Renal cortex interstitium (tissue), 11 donors: Measurements from ENCODE around the gene FAM83D. TPM values are rescaled to one million over a fixed set of nuclear protein-coding genes. Genes with fewer than 3 reads are reported as not detected.

ENCODE experiments used
- DNase-seq, 11 donors: peaks; one replicate each; pipeline ENCODE4 v3.0.0-alpha.2; 2013; ENCODE audit warnings: low read depth in 9 of 11, low spot score in 4 of 11; ENCODE audit errors: extremely low read depth in 1 of 11
- polyA plus RNA-seq, 3 donors: library from polyadenylated mRNA; unstranded; fragments of 120-200 nt; gene quantifications; one replicate each; pipeline ENCODE4 v1.2.1, GENCODE V29; 2013; ENCODE audit not compliant: insufficient read length in 3 of 3

The FAM83D gene
- polyA plus RNA-seq, 3 donors: 12.0 to 17.9 (median 17.5) TPM

DNA sequence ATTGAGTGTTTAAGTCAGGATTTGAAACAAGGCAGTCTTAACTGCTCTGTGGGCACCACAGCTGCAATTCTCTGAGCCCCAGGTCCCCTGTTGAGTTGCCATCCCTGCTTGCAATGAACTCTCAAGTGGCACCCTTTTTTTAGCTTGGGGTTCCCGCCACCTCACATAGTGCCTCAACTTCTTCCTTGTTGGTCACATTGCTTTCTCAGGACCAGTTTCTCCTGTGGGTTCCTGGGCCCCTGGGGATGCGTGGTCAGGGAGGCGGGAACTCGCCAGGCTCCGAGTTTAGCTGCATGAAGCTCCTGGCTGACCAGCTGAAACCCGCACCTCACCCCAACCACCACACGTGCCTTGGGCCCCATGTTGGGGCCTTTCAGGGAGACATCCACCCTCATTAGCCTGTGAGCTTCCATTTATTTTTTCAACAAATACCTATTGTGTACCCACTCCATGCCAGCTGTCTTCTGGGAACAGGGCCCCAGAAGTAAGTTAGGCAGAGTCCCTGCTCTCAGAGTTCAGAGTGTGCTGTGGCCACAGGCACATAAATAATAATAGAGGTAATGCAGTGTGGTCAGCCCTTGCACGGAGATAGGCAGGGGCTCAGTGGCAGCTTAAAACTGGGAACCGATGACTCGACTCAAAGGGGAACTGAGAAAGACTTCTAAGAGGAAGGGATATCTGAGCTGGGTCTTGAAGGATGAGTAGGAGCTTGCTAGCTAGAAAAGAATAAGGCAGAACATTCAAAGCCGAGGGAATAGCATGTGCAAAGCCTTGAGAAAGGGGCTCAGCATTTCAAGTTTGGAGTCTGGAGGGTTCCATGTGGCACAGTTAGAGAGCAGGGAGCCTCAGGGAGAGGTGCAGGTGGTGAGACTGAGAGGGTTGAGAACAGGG lies 33.9 kb upstream of the FAM83D start:
- no peak for DNase-seq

DNA sequence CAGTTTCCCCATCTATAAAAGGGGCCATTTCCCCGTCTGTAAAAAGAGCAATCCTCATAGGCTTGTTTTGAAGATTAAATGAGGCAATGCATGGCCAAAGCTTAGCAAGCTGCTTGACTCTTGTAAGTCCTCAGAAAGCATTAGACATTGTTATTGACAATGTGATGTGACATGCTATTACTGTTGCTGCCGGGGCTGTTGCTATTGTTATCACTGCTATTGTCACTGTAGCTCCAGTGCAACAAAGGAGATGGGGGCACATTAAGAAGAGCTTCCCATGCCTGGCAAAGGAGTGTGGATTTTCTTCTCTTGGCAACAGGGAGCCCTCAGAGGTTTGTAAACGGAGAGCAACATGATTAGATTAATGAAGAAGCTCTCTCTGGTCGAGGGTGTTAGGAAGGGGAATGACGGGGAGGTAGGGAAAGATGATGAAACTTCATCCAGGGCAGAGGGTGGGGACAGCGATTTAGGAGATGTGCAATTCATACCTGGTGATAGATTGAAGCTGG lies 33.1 kb upstream of the FAM83D start:
- DNase-seq: no peak

DNA sequence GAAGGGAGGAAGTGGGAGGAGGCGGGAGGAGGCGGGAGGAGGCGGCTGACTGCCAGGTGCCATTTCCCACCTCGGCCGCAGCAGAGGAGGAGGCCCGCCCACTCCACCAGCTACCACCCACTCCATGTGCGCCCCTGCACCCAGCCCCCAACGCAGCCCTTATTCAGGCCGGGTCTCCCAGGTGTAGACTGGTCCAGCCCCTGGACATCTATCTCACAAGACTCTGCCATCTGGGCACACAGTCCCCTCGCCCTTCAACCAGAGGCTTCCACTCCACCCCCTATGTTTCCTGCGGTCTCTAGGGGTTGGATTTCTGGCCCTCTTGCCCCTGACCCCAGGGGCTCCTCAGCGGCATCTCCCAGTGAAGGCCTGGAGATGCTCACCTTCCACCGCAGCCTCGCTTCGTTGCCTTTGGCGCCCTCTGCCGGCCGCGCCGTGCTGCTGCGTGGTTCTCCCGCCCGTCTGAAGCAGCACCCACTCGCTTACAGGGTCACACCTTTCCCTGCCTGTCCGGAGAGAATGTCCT lies 32.6 kb upstream of the FAM83D start:
- DNase-seq: peak in 6 of 11 donors; percentile 22 to 38 (median 28)

DNA sequence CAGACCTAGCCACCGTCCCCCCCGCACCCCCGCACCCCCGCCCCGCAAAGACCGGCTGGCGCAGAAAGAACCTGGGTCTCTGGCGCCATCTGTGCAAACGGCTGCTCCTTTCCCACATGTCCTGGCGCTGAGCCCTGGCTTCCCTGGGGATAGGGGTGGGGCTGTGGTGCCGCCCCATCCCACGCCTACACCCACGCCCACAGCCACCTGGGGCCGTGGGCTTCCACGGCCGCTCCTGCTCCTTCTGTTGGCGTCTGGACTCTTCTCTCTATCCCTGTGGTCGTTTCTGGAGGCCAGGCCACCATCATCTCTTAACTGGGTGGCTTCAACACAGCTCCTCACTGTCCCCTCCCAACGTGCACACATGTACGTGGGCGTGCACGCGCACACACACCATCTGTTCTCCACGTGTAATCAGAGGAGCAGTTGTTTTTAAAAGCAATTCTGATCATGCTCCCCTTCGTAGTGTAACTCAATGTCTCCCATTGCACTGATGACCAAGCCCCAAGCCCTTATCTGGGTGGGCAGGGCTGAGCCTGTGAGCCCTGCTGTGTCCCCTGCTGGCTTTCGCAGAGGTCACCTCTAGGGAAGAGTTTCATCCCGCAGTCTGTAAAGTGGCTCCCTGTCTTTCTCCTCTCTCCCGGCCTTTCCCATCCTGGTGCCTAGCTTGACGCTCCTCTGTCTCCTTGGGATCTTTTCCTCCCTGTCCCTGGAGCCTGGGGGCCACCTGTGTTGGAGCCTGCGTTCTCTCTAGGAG lies 31.9 kb upstream of the FAM83D start:
- no peak for DNase-seq

DNA sequence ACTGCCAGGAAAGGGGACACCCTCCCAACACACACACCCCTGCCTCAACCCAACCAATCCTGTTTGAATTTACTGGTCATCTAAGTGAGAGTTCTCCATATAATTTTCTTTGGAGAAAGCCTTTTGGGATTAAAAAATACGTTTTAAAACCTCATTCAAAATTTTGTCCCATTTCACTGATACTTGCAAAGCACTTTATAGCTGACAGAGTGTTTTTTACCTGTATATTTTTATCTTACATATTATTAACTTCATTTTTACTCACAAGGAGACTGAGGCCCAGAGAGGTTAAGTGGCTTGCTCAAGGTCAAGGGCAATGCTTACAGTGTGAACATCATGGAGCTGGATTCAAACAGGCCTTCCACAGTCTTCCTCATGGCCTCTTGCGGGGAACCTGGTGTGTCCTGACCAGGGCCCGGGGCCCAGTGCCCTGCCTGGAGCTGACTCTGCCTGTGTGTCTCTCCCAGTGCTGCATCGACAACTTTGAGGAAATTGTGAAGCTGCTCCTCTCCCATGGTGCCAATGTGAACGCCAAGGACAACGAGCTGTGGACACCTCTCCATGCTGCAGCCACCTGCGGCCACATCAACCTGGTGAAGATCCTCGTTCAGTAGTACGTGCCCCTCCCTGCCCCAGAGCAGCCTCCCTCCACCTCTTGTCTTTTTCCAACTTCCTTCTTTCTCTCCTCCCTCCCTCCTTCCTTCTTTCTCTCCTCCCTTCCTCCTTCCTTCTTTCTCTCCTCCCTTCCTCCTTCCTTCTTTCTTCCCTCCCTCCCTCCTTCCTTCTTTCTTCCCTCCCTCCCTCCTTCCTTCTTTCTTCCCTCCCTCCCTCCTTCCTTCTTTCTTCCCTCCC lies 30.9 kb upstream of the FAM83D start:
- DNase-seq: no peak

DNA sequence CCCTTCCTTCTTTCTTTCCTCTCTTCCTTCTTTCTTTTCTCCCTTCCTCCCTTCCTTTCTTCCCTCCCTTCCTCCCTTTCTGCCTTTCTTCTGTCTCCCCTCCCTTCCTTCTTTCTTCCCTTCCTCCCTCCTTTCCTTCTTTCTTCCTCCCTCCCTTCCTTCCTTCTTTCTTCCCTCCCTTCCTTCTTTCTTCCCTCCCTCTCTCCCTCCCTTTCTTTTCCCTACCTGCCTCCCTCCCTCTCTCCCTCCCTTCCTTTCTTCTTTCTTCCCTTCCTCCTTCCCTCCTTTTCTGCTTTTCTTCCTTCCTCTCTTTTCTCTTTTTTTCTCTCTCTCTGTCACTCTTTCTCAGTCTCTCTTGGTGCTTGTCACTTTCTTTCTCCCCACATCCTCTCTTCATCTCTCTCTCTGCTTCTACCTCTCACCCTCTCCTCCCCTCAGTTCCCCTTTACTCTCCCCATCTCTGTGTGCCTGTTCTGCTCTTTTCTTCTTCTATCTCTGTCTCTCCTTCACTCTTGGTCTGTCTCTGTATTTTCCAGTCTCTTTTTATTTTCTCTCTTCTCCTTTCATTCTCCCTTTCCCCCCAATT lies 30.1 kb upstream of the FAM83D start:
- DNase-seq: no peak

- DNase-seq: no peak
Observed at GRCh38 chr20:38897267-38897666, 28.9 kb upstream of the FAM83D start.

- no peak for DNase-seq
Observed at GRCh38 chr20:38900606-38901005, 25.6 kb upstream of the FAM83D start.

DNA sequence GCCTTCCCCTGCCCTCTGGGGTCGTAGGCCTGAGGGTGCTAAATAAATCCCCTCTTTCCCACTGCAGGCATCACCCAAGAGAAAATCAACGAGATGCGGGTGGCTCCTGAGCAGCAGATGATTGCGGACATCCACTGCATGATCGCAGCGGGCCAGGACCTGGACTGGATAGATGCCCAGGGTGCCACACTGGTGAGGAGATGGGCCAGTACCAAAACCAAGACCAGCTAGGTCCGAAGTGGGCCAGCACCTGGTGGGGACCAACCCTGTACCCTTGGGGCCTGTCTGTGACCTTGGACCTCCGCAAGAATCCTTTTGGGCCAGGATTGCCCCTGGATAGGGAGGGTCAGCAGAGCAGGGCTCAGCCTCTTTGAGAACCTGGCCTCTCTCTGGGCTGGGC lies 23.6 kb upstream of the FAM83D start:
- no peak for DNase-seq

- no peak for DNase-seq
Observed at GRCh38 chr20:38903335-38903734, 22.9 kb upstream of the FAM83D start.

DNA sequence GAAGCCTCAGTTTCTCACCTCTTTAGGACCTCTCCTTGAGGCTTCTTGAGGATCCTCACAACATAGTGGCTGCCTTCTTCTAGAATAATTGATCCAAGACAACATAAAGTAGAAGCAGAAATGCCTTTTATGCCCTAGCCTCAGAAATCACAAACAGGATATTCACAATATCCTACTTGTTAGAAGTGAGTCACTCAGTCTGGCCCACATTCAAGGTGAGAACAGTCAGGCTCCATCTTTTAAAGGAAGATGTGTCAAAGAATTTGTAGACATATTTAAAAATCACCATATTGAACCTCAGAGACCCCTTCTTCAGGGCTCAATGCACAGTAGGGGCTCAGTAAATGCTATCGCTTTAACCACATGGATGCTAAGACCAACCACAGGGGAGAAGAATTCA lies 20.8 kb upstream of the FAM83D start:
- DNase-seq: no peak

- no peak for DNase-seq
Observed at GRCh38 chr20:38907918-38908677, 18.1 kb upstream of the FAM83D start.

GRCh38 chr20:38915355-38915754 lies 10.9 kb upstream of the FAM83D start:
- no peak for DNase-seq

DNA sequence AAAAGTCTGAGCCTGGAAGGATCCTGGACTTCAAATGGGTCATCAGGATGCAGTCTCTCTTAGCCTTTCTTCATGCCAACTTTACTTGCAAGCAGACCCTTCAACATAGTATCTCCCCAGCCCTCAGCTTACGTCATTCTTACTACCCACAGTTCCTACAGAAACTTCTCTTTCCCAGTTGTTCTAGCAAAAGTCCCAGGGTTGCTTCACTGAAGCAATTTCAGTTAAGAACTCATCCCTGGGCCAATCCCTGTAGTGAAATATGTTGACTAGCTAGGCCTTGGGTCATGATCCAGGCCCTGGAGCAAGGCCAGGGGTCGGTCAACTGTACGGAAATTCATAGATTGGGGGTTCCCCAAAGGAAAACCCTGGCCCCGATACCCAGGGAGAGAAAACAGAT lies 8.6 kb upstream of the FAM83D start:
- no peak for DNase-seq

DNA sequence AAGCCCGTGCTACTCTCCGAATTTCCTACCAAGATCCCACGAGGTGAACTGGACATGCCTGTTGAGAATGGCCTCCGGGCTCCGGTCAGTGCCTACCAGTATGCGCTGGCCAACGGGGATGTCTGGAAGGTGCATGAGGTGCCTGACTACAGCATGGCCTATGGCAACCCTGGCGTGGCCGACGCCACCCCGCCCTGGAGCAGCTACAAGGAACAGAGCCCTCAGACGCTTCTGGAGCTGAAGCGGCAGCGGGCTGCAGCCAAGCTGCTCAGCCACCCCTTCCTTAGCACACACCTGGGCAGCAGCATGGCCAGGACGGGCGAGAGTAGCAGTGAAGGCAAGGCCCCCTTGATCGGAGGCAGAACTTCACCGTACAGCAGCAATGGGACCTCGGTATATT lies 8.0 kb upstream of the FAM83D start:
- DNase-seq: no peak

DNA sequence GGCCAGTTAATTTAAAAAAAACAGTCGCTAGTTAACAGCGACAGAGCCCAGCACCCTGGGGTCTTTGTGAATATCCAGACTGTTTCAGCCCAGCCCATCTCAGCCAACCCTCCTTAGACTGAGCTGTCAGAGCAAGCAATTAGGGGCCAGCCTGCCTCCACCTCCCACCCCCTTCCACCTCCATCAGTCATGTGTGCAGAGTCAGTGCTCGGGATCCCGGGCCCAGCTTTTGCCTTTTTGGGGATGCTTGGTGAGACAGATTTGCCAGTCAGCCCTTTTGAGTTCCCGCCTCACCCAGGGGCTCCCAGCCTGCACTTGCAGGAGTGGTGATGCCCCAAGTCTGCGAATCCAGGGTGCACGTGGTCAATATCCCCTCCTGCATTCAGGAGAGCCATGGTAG lies 6.5 kb upstream of the FAM83D start:
- no peak for DNase-seq

- DNase-seq: no peak
Observed at GRCh38 chr20:38920411-38920810, 5.8 kb upstream of the FAM83D start.

- DNase-seq: no peak
Observed at GRCh38 chr20:38920851-38921250, 5.4 kb upstream of the FAM83D start.
